Measurements from ENCODE around the gene ASB16.

DNA sequence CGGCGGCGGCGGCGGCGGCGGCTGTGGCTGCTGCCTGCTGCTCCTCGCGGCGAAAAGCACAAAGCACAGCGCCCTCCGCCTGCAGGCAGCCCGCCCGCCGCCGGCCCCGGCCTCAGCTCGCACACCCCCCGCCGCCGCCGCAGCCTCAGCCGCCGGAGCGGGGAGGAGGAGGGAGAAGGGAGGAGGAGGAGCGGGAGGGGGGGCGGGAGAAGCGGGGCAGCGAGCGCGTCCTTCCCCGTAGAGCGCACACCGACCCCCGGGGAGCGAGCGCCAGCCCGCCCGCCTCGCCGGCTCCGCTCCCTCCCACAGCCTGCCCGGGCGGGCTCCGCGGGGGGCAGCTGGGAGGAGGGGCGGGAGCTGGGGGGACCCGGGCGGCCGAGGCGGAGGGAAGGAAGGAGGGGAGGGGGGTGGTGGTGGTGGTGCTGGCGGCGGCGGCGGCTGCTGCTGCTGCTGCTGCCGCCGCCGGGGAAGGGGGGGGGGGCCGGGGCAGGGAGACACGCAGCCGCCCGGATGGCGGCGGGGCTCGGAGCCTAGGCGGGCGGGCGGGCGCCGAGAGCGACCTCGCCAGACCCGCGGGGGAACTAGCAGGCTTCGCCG is 49.2 kb downstream of the ASB16 start, which contains the start of gene UBTF:
- TF ChIP-seq RFX5 (IDR thresholded peaks at IDR 0.05; ENCODE audit: low read depth, low read length), result no peak
- TF ChIP-seq CHD4 (IDR thresholded peaks at IDR 0.05), result no peak
- TF ChIP-seq, protein P1, sequence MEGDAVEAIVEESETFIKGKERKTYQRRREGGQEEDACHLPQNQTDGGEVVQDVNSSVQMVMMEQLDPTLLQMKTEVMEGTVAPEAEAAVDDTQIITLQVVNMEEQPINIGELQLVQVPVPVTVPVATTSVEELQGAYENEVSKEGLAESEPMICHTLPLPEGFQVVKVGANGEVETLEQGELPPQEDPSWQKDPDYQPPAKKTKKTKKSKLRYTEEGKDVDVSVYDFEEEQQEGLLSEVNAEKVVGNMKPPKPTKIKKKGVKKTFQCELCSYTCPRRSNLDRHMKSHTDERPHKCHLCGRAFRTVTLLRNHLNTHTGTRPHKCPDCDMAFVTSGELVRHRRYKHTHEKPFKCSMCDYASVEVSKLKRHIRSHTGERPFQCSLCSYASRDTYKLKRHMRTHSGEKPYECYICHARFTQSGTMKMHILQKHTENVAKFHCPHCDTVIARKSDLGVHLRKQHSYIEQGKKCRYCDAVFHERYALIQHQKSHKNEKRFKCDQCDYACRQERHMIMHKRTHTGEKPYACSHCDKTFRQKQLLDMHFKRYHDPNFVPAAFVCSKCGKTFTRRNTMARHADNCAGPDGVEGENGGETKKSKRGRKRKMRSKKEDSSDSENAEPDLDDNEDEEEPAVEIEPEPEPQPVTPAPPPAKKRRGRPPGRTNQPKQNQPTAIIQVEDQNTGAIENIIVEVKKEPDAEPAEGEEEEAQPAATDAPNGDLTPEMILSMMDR (IDR thresholded peaks at IDR 0.05 in 2 of 3, conservative IDR thresholded peaks at IDR 0.05 in 1 of 3; ENCODE audit: control insufficient read depth in 2 of 3, extremely low read depth in 1 of 3, insufficient read depth in 1 of 3, low read depth in 3 of 3, low read length in 3 of 3), result peak in 1 of 3 experiments; percentile 5; a peak in 1 of 6 replicates
- no peak for TF ChIP-seq CHD2 (IDR thresholded peaks at IDR 0.05; ENCODE audit: borderline replicate concordance, low read depth, low read length)
- TF ChIP-seq, protein P2, sequence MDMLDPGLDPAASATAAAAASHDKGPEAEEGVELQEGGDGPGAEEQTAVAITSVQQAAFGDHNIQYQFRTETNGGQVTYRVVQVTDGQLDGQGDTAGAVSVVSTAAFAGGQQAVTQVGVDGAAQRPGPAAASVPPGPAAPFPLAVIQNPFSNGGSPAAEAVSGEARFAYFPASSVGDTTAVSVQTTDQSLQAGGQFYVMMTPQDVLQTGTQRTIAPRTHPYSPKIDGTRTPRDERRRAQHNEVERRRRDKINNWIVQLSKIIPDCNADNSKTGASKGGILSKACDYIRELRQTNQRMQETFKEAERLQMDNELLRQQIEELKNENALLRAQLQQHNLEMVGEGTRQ (IDR thresholded peaks at IDR 0.05; ENCODE audit: borderline replicate concordance, low read depth, low read length), result no peak
- TF ChIP-seq CHD1 (IDR thresholded peaks at IDR 0.05; ENCODE audit: low read depth, low read length), result no peak
- no peak for TF ChIP-seq BCL11A (IDR thresholded peaks at IDR 0.05; ENCODE audit: low read depth, low read length)
- TF ChIP-seq SIN3A (IDR thresholded peaks at IDR 0.05; ENCODE audit: low read depth, low read length), result no peak
- TF ChIP-seq, protein P3, sequence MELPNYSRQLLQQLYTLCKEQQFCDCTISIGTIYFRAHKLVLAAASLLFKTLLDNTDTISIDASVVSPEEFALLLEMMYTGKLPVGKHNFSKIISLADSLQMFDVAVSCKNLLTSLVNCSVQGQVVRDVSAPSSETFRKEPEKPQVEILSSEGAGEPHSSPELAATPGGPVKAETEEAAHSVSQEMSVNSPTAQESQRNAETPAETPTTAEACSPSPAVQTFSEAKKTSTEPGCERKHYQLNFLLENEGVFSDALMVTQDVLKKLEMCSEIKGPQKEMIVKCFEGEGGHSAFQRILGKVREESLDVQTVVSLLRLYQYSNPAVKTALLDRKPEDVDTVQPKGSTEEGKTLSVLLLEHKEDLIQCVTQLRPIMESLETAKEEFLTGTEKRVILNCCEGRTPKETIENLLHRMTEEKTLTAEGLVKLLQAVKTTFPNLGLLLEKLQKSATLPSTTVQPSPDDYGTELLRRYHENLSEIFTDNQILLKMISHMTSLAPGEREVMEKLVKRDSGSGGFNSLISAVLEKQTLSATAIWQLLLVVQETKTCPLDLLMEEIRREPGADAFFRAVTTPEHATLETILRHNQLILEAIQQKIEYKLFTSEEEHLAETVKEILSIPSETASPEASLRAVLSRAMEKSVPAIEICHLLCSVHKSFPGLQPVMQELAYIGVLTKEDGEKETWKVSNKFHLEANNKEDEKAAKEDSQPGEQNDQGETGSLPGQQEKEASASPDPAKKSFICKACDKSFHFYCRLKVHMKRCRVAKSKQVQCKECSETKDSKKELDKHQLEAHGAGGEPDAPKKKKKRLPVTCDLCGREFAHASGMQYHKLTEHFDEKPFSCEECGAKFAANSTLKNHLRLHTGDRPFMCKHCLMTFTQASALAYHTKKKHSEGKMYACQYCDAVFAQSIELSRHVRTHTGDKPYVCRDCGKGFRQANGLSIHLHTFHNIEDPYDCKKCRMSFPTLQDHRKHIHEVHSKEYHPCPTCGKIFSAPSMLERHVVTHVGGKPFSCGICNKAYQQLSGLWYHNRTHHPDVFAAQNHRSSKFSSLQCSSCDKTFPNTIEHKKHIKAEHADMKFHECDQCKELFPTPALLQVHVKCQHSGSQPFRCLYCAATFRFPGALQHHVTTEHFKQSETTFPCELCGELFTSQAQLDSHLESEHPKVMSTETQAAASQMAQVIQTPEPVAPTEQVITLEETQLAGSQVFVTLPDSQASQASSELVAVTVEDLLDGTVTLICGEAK (IDR thresholded peaks at IDR 0.05; ENCODE audit: borderline replicate concordance), result no peak
- no peak for TF ChIP-seq KAT2A (conservative IDR thresholded peaks at IDR 0.05; ENCODE audit: control insufficient read depth, low read depth, low read length)
- no peak for TF ChIP-seq KDM1A (IDR thresholded peaks at IDR 0.05; ENCODE audit: borderline replicate concordance)
- no peak; the same call in 1 of the 2 replicates for TF ChIP-seq POLR2AphosphoS5 (IDR thresholded peaks at IDR 0.05; ENCODE audit: low read length)
- TF ChIP-seq EZH2 (IDR thresholded peaks at IDR 0.05; ENCODE audit: borderline replicate concordance, control insufficient read depth, low read depth, low read length), result no peak
